IPS-18c (cell line): ENCODE results near the gene SH2B2.
A peak's percentile ranks its signal among the peaks of the same experiment; 100 is the strongest.
"Not testable (repeated sequence)": the region's sequence is repeated elsewhere in the genome, so short reads cannot be mapped to it uniquely, and the experiment has no call there.

Experiments
- H3K4me3 ChIP-seq: 2 replicates; pipeline ENCODE4 v1.7.0; 2013; ENCODE audit warnings: low read depth, mild to moderate bottlenecking, low read length, moderate library complexity; ENCODE audit not compliant: insufficient read depth
- H3K9me3 ChIP-seq: one replicate; pipeline ENCODE4 v1.6.1; 2013; ENCODE audit warnings: mild to moderate bottlenecking, low read length, moderate library complexity; ENCODE audit not compliant: control insufficient read depth, insufficient read depth

The SH2B2 gene

DNA sequence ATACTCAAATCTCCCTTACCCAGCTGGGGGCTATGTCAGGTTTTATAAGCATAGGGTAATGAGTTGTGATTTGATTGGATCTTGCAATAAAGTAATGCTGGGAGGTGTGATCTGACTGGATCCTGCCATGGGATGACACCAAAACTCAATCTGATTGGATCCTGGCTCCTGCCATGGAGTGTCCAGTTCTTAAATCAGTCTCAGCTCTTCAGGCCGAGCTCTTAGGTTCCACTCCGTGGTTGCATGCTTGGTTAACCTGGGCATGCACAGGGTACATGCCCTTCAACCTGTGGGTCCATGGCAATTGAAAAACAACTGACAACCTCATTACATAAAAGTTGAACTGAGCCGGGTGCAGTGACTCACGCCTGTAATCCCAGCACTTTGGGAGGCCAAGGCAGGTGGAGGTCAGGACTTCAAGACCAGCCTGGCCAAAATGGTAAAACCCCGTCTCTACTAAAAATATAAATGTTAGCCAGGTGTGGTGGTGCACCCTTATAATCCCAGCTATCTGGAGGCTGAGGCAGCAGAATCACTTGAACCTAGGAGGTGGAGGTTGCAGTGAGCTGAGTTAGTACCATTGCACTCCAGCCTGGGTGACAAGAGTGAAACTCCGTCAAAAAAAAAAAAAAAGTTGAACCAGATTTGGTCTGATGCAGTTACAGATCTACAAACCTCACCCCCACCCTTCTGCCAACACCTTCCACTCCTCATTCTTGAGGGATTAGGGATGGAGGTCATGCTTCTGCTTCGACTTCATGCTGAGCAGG is 54.1 kb downstream of the SH2B2 start:
- not testable (repeated sequence) for H3K4me3 ChIP-seq, H3K9me3 ChIP-seq

DNA sequence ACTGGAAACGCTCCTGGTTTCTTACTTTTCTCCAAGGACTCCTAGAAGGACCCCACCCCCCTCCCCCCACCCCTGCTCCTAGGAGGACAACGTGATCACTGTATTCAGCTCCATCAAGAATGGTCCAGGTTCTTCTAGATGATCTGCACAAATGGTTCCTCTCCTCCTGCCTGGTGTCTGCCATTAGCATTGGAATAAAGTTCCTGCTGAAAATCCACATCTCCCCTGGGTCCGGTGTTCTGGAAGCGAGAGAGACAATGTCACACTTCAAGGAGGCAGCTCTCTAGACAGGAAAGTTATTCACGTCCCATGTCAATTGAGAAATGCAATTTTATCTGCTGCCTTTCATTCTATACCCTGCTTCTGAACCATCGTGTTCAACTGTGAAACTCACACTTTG is 60.3 kb downstream of the SH2B2 start:
- H3K9me3 ChIP-seq, H3K4me3 ChIP-seq: not testable (repeated sequence)

DNA sequence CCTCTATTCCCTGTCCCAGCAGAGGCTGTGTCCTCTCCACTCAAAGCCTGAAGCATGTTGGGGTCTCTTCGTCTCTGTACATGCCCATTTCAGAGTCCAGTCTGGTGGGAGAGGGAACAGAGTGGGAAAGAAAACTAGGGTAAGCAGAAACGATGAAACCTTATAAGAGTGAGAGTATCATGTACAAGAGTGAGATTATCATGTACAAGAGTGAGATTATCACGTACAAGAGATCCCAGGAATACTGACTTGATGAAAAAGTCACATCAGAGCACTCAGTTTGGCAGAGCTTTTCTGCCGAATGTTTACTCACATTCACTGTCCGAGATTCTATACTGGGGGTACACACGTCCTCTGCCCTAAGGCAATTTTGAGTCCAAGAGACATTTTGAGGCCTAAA is 69.7 kb downstream of the SH2B2 start, which contains the start of gene SPDYE6:
Gene SPDYE6 (minus strand): TSS at position 101 of the 400 bp plus-strand sequence. CDS start 421 bp downstream, outside the sequence.
- H3K9me3 ChIP-seq = not testable (repeated sequence)

DNA sequence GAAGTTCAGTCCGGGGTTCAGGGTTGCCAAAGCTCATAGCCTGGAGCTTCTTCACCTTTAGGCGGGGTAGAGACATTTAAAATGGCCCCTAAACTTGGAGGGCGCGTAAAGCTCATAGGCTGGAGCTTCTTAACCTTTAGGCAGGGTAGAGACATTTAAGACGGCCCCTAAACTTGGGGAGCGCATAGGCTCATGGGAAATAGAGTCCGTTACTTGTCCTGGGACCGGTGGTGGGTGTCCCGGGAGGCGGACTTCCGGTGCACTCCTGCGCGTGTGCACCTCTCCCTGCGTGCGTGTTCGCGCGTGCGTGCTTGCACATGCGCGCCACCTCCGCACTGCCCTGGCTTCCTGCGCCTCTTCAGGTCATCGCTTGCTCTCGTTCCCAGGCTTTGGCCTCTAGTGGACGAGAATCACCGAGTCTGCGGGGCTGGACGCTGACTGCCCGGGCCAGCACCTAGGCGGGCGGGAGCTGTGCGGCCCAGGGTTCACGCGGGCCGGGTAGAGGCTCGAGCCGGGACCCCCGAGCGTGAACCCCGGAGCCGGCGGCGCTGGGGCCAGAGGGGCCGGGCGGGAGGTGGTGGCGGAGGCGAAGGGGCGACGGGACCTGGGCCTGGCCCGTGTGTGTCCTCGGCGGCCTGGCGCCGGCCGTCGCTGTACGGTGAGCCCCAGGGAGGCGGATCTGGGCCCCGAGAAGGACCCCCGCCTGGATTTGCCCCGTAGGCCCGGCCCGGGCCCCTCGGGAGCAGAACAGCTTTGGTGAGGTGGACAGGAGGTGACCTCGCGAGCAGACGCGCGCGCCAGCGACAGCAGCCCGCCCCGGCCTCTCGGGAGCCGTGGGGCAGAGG is 77.1 kb downstream of the SH2B2 start:
- H3K4me3 ChIP-seq = peak overlapping the region; percentile 79
- H3K9me3 ChIP-seq = not testable (repeated sequence)

More for the DNA sequence above, 69.7 kb downstream of the SH2B2 start, which contains the start of gene SPDYE6:
- H3K4me3 ChIP-seq = not testable (repeated sequence)

DNA sequence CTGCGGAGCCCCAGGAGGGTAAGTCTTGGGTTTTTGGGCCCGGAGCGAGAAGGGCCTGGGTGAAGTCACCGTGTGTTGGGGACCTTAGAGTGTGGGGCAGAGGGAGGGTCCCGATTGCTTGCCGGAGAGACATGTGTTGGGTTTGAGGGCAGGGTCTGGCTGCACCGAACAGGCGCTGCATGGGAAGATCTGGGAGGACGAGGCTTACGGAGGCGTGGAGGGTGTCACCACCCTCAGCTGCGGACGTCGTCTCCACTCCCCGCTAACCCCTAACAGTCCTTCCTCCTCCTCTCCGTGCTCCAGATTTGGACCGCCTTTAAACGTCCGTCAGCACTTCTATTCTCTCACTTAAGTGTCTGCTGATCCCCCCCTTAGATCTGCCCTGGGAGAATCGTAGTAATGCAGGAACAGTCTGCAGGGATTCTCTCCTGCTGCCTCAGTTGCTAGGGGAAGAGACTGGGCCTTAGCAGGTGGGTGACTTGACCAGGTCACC is 77.8 kb downstream of the SH2B2 start:
- H3K9me3 ChIP-seq = not testable (repeated sequence)
- peak overlapping the region; percentile 79 for H3K4me3 ChIP-seq

DNA sequence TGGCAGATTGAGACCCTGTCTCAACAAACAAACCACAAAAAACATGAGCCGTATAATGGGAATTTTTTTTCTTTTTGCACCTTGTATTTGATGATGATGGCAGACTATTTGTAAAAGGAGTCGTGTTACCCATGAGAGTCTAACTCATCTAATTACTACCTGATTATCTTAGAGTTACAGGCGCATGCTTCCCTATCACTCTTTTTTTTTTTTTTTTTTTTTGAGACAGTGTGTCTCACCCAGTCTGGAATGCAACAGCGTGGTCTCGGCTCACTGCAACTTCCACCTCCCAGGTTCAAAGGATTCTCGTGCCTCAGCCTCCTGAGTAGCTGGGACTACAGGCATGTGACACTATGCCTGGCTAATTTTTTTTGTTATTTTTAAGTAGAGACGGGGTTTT is 78.7 kb downstream of the SH2B2 start:
- H3K4me3 ChIP-seq = not testable (repeated sequence)

DNA sequence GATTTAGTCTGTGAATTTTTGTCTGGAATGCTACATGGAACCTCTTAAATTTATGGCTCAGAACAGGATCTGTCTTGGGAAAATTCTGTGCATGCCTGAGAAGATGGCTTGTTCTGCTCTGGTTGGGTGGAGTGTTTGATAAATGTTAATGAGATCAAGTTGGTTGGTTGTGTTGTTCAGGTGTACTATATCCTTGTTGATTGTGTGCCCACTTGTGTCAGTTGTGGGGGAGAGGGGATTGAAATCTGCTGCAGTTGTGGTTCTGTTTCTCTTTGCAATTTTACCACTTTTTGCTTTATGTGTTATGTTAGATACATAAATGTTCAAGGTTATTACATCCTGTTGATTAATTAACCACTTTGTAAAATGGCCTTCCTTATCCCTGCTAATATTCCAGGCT is 83.4 kb downstream of the SH2B2 start:
- H3K4me3 ChIP-seq, H3K9me3 ChIP-seq: not testable (repeated sequence)

More for the DNA sequence above, 78.7 kb downstream of the SH2B2 start:
- H3K9me3 ChIP-seq = not testable (repeated sequence)
